GM10248 (cell line): ENCODE measurements around the gene STAT1.

Experiments used
- CTCF ChIA-PET: fragments of 300-600 bp; sonication (Branson Sonifier 250); formaldehyde crosslinking; extraction: SDS; loops from one replicate; lab custom pipeline; 2021; ENCODE audit warnings: antibody characterized with exemption; lab: Yijun Ruan, JAX
- POLR2A ChIA-PET: fragments of 350-650 bp; sonication (Branson Sonifier 250); formaldehyde crosslinking; extraction: SDS; loops from one replicate; lab custom pipeline; 2020; ENCODE audit warnings: antibody characterized with exemption; lab: Yijun Ruan, JAX
- DNase-seq: peaks from one replicate; pipeline ENCODE4 v3.0.0; 2012; ENCODE audit errors: extremely low spot score
- TF ChIP-seq, protein P1 (sequence below): IDR thresholded peaks from 2 replicates; pipeline ENCODE4 v1.5.1; 2012; ENCODE audit warnings: mild to moderate bottlenecking, low read depth; ENCODE audit errors: extremely low read depth, missing control alignments, control extremely low read depth

STAT1 gene

DNA sequence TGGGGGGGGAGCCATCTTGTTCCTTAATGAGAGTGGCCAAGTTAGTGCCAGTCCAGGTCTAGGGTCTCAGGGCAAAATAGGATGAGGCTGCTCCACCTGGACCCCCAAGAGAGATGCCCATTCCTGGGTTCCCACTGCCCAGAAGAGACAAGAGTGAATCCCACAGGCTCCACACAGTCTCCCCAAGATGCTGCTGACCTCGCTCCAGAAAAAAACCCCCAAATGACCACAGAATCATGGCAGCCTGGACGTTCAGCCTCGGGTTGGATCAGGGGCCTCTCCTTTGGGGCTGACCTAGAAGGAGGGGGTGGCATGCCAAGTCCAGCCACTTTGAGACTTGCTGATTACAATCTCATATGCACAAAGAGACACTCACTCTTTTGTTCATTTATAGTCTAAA lies 25.1 kb downstream of the STAT1 start:
- DNase-seq, result no peak
- ChIA-PET CTCF (interaction anchor here (0.9 to 2.1 kb wide), 4 partner anchors 13 to 42 kb away, joined by 3 to 11 read pairs (median 6); no protein-coding TSS in a partner anchor), POLR2A (no interaction called here)
- TF ChIP-seq, protein P1, sequence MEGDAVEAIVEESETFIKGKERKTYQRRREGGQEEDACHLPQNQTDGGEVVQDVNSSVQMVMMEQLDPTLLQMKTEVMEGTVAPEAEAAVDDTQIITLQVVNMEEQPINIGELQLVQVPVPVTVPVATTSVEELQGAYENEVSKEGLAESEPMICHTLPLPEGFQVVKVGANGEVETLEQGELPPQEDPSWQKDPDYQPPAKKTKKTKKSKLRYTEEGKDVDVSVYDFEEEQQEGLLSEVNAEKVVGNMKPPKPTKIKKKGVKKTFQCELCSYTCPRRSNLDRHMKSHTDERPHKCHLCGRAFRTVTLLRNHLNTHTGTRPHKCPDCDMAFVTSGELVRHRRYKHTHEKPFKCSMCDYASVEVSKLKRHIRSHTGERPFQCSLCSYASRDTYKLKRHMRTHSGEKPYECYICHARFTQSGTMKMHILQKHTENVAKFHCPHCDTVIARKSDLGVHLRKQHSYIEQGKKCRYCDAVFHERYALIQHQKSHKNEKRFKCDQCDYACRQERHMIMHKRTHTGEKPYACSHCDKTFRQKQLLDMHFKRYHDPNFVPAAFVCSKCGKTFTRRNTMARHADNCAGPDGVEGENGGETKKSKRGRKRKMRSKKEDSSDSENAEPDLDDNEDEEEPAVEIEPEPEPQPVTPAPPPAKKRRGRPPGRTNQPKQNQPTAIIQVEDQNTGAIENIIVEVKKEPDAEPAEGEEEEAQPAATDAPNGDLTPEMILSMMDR, result no peak

DNA sequence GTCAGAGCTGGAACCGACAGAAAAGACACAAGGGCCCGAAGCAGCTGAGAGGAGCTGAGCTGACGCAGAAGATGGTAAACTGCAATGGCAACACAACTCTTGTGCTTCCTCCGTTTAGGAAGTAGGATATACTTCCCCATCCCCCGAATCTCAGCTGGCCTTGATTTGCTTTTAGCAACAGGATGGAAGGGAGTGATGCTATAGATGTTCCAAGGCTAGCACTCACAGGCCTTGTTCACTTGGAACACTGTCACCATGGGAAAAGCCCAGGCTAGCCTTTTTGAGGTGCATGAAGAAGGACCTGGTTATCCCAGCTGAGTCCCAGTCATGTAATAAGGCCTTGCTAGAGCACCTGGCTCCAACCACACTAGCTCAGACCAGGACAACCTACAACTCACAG lies 26.0 kb downstream of the STAT1 start:
- no peak for DNase-seq
- TF ChIP-seq, protein P1, result no peak
- ChIA-PET POLR2A (no interaction called here), CTCF (interaction anchor here (0.9 to 2.1 kb wide), 6 partner anchors 9 to 41 kb away, joined by 3 to 11 read pairs (median 5); no protein-coding TSS in a partner anchor)

DNA sequence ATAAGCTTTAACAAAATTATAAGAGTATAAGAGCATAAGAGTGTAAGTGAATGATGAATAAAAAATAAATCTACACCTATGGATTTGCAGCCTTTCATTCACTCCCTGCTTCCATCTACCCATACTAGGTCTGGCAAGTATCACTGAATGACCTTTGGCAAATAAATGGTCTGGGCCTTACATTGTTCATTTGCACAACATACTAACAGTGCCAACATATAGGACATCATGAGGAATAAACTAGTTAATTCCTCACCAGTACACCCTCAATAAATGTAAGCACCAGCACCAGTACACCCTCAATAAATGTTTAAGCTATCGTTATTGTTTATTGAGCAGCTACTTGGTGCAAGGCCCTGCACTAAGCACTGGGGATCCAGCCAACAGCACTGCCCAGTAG lies 26.9 kb downstream of the STAT1 start:
- ChIA-PET POLR2A (no interaction called here), CTCF (interaction anchor here (0.9 to 2.0 kb wide), 5 partner anchors 8 to 136 kb away, joined by 3 to 11 read pairs (median 3); no protein-coding TSS in a partner anchor)
- DNase-seq, result no peak
- TF ChIP-seq, protein P1, result no peak

DNA sequence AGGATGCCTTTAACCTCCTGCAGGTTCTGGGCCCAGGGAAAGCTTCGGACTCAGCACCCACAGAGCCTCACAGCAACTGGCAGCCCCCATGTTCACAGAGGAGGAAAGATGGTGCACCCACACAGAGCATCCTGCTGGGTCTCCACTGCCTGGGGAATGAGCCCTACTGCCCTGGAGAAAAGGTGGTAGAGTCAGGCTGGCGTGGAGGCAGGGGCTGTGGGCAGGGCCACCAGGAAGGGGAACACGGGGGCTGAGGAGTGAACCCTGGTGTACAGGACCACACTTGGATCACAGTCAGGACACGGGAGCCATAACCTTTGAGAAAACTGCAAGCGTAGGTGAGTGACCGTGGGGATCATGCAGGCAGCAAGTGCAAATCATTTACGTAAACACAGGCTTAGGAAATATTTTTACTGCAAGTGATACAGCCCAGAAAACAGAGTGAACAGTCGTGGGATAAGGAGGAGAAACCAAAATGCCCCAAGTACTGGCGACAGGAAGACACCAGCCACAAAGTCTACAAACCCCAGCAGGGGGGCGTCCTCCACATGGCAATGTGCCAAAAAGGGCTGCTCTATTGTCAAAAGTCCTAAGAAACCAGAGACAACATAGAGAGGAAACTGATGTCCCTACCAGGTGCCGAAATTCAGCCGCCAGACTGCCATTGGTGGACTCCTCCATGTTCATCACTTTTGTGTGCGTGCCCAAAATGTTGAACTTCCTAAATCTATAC lies 27.6 kb downstream of the STAT1 start:
- CTCF ChIA-PET, result interaction anchor here (1.0 to 1.6 kb wide), 2 partner anchors 56 to 136 kb away, joined by 3 read pairs; no protein-coding TSS in a partner anchor
- DNase-seq, result no peak
- POLR2A ChIA-PET, result no interaction called here
- TF ChIP-seq, protein P1, result no peak

DNA sequence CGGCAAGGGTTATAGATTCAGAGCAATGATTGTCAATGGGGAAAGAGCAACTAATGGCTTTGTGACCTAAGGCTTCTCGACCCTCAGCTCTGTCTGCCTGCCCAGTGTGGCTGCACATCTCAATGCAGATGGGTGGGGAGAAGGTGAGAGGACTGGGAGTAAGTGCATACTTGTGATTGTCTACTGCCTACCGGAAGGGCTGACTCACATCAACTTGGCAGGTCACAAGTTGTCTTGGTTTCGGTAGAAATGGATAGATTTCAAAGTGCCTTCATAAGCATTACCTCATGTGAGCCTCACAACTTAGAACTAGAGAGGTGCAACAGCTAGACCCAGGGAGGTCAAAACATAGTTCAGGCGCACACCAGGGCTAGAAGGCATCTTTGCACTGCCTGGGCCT lies 29.4 kb downstream of the STAT1 start:
- POLR2A ChIA-PET, result no interaction called here
- TF ChIP-seq, protein P1, result no peak
- DNase-seq, result no peak
- CTCF ChIA-PET, result interaction anchor here (1.2 kb wide), 1 partner anchor 9 kb away, joined by 3 read pairs; no protein-coding TSS in a partner anchor

DNA sequence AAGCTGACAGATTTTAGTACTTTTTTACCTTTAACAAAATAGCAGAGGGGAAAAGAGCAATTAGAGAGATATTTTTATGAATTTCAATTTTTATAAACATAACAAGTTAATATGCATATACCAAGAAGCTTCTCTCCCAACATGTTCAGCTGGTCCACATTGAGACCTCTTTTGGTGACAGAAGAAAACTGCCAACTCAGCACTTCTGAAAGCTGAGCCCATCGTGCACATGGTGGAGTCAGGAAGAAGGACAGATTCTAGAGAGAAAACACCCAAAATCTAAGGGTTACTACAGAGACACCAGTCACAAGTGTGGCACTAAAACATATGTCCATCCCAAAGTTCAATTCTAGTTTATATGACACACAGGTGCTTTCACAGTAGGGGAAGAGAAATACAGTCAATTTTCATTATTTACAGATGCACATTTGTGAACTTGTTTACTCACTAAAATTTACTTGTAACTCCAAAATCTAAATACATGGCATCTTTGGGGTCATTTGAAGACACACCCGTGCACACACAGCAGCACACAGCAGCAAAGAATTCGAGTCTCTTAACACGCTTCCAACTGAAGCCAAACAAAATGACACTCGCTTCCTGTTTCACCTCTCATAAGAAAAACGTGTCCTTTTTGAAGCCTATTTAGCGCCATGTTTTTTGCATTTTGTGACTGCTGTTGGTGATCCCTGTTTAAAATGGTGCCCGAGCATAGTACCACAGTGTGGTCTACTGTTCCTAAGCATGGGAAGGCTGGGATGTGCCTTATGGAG lies 31.5 kb downstream of the STAT1 start:
- ChIA-PET CTCF (interaction anchor here (1.0 to 1.9 kb wide), 2 partner anchors 12 to 132 kb away, joined by 3 to 4 read pairs; no protein-coding TSS in a partner anchor), POLR2A (no interaction called here)
- TF ChIP-seq, protein P1, result no peak
- DNase-seq, result no peak
